GM13977 (cell line): Measurements from ENCODE around the gene COPA.
A peak's percentile ranks its signal among the peaks of the same experiment; 100 is the strongest.

Source experiments
- DNase-seq: peaks from one replicate; pipeline ENCODE4 v3.0.0; 2012; ENCODE audit warnings: low spot score
- CTCF ChIP-seq: IDR thresholded peaks from 2 replicates; pipeline ENCODE4 v1.5.1; 2012; ENCODE audit warnings: mild to moderate bottlenecking, control low read depth; ENCODE audit not compliant: insufficient read depth; ENCODE audit errors: extremely low read depth, missing control alignments
- in situ Hi-C: fragments of 300-500 bp; cut with MboI; formaldehyde crosslinking; loops from one replicate; pipeline ENCODE4 v1.12.0; 2022; ENCODE audit warnings: low sequenced_read_pairs, low pct_unique_long_range_greater_than_20kb, mixed read lengths, inconsistent platforms; ENCODE audit not compliant: unreplicated experiment

The COPA gene

GRCh38 chr1:160256396-160257046 lies 86.5 kb downstream of the COPA start:
- no peak for TF ChIP-seq CTCF
- DNase-seq: no peak
- in situ Hi-C loops: no loop called here

DNA sequence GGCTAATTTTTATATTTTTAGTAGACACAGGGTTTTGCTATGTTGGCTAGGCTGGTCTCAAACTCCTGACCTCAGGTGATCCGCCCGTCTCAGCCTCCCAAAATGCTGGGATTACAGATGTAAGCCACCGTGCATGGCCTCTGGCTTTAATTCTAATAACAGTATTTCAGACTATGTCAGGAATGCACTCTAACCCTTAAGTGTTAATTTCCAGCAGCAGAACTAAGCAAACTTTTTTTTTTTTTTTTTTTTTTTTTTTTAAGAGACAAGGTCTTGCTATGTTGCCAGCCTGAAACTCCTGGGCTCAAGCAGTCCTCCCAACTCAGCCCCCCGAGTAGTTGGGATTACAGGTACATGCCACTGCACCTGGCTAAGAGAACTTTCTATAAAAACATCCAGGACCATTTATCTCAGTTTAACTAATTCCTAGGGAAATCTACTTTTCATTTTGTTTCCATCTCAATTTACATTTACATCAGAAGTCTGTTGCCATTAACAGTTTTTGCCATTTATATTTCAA lies 87.2 kb downstream of the COPA start:
- in situ Hi-C loops: no loop called here
- DNase-seq: no peak
- TF ChIP-seq CTCF: no peak

- peak; percentile 81 for TF ChIP-seq CTCF
- in situ Hi-C loops: no loop called here
- peak; percentile 62 for DNase-seq
Observed at GRCh38 chr1:160251687-160252526, 91.1 kb downstream of the COPA start.

- no peak for TF ChIP-seq CTCF
- in situ Hi-C loops: no loop called here
- DNase-seq: no peak
Observed at GRCh38 chr1:160251011-160251410, 92.0 kb downstream of the COPA start.

DNA sequence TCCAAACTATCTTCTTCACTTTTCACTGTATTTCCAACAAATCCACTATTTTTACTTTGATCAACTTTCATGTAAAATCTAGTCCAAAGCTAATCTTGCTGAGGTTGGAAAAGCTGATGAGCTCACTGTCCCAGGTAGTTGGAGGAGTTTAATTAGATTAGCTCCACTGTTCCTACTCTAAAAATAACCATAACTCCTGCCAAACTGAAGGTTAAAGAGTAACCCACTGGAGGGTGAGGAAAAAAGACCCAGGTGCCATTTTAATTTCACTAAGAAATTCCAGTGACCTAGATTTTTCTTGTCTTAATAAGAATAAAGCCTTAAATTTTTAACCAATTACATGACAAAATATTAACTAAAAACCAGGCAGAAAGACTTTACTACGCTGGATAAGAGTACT lies 96.0 kb downstream of the COPA start:
- in situ Hi-C loops: no loop called here
- no peak for DNase-seq
- no peak for TF ChIP-seq CTCF

DNA sequence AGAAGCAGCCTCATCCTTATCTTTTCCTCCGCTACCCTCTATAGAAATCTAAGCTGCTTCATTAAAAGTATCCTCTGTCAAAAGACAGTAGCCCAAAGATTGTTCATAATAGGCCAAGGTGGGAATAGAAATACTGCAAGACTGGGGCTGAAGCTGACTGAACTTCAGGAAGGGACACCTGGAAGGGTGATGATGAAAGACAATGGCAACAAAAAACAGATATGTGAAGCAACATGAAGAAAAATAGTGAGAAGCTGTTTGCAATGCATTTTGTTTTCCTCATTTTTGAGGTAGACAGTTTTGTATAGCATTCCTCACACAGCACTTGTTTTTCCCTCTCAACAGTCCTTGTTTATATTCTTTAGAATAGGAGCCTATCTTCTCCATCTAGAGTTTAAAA lies 97.6 kb downstream of the COPA start:
- in situ Hi-C loops: no loop called here
- no peak for DNase-seq
- no peak for TF ChIP-seq CTCF
